Right atrium auricular region (tissue), 2 donors: Measurements from ENCODE around the gene ABHD1. TPM values are rescaled to one million over a fixed set of nuclear protein-coding genes. Genes with fewer than 3 reads are reported as not detected.
"Not testable (repeated sequence)": the region's sequence is repeated elsewhere in the genome, so short reads cannot be mapped to it uniquely, and the experiment has no call there.

Experiments
- DNase-seq: peaks from one replicate; pipeline ENCODE4 v3.0.0-alpha.2; 2019; ENCODE audit warnings: low spot score
- H3K27ac ChIP-seq, 2 donors: fragments of 200-600 bp; sonication (generic); 1 replicate in 1 of 2; 2 replicates in 1 of 2; pipeline ENCODE4 v1.5.1; 2016 to 2019
- H3K27me3 ChIP-seq, 2 donors: fragments of 200-600 bp; sonication (generic); one replicate each; pipeline versions ENCODE4 v1.5.1 to v1.6.0; 2017 to 2019
- H3K36me3 ChIP-seq: fragments of 200-600 bp; sonication (generic); one replicate; pipeline ENCODE4 v1.5.1; 2016
- H3K4me1 ChIP-seq, 2 donors: fragments of 200-600 bp; sonication (generic); one replicate each; pipeline versions ENCODE4 v1.5.1 to v1.6.0; 2017 to 2019
- H3K4me3 ChIP-seq, 2 donors: fragments of 200-600 bp; sonication (generic); 1 replicate in 1 of 2; 2 replicates in 1 of 2; pipeline ENCODE4 v1.5.1; 2017 to 2019; ENCODE audit warnings: mild to moderate bottlenecking in 1 of 2, moderate library complexity in 1 of 2
- H3K9me3 ChIP-seq, 2 donors: fragments of 200-600 bp; sonication (generic); one replicate each; pipeline ENCODE4 v1.5.1; 2019
- total RNA-seq, 2 donors: library from RNA; depleted of rRNA; stranded (reverse); fragments of >200 nt; gene quantifications; one replicate each; pipeline ENCODE4 v1.1.0, GENCODE V29; 2016
- TF ChIP-seq, protein P1 (sequence below), 2 donors: fragments of 200-600 bp; sonication (generic); IDR thresholded peaks; one replicate each; pipeline ENCODE4 v1.5.1; 2019; ENCODE audit warnings: antibody characterized with exemption in 2 of 2

ABHD1 gene
- total RNA-seq, 2 donors from 2014 or later, result 0.90 to 1.0 TPM

DNA sequence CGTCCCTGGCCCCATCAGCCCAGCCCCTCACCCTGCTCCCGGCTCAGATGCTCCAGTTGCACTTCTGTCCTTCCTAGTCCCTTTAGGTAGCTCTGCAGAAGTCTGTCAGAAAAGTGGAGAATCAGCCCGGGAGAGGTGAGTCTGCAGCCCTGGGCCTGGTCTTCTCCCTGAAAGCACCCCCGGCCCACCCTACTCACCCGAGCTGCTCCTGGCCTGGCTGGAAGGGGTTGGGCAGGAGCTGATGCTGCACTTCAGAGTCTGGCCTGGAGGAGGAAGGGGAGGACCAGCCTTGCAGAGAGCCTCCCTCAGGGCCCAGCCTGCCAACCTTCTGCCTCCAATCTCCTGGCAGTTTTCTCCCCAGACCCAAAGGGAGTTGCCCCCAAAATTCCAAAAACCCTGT, 21.3 kb upstream of the ABHD1 start:
- Histone ChIP-seq H3K9me3 (no peaks in the 10 kb centered on the region), H3K27ac (no peak overlapping the region), H3K4me3 (no peak overlapping the region), H3K27me3 (no peaks in the 10 kb centered on the region), H3K36me3 (no peaks in the 10 kb centered on the region), H3K4me1 (no peaks in the 10 kb centered on the region)
- TF ChIP-seq, protein P1, sequence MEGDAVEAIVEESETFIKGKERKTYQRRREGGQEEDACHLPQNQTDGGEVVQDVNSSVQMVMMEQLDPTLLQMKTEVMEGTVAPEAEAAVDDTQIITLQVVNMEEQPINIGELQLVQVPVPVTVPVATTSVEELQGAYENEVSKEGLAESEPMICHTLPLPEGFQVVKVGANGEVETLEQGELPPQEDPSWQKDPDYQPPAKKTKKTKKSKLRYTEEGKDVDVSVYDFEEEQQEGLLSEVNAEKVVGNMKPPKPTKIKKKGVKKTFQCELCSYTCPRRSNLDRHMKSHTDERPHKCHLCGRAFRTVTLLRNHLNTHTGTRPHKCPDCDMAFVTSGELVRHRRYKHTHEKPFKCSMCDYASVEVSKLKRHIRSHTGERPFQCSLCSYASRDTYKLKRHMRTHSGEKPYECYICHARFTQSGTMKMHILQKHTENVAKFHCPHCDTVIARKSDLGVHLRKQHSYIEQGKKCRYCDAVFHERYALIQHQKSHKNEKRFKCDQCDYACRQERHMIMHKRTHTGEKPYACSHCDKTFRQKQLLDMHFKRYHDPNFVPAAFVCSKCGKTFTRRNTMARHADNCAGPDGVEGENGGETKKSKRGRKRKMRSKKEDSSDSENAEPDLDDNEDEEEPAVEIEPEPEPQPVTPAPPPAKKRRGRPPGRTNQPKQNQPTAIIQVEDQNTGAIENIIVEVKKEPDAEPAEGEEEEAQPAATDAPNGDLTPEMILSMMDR (IDR thresholded peaks at IDR 0.05), result no peak
- DNase-seq, result no peak

DNA sequence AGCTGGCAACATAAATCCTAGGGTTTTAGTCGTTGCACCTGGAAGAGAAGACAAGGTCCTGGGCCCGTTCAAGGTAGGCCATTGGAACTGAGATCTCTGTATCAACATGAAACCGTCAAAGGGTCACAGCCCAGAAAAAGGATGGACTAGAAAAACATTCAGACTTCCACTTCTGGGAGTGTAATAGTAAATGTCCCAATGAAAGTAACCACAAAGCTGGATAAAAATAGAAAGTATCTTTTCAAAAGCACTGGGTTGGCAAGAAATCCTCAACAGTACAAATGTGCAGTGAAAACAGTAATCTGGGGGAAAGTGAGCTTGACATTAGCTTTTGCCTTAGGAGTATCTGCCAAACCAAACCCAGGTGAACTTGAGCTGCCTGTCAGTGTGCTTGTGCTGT, 17.6 kb upstream of the ABHD1 start:
- DNase-seq, result no peak
- Histone ChIP-seq H3K4me3 (no peak overlapping the region), H3K36me3 (no peaks in the 10 kb centered on the region), H3K27me3 (no peaks in the 10 kb centered on the region), H3K27ac (no peak overlapping the region), H3K9me3 (no peaks in the 10 kb centered on the region), H3K4me1 (no peaks in the 10 kb centered on the region)
- TF ChIP-seq, protein P1 (IDR thresholded peaks at IDR 0.05), result no peak

DNA sequence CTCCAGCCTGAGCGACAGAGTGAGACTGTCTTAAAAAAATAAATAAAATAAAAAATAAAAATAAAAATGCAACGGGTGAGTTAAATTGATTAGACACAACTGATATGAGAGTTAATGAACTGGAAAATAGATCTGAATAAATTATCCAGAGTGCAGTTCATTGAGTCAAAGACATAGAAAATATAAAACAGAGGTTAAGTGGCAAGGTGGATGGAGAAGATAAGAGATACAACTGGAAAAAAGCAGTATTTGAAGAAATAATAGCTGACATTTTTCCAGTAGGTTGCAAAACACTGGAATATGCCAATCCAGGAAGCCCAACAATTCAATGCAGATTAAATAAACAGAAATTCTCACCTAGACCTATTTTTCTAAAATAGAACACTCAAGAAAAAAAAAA, 15.4 kb upstream of the ABHD1 start:
- Histone ChIP-seq H3K36me3 (no peaks in the 10 kb centered on the region), H3K27ac (no peak overlapping the region), H3K27me3 (no peaks in the 10 kb centered on the region), H3K4me3 (no peak overlapping the region), H3K4me1 (no peaks in the 10 kb centered on the region), H3K9me3 (no peaks in the 10 kb centered on the region)
- DNase-seq, result no peak
- TF ChIP-seq, protein P1 (IDR thresholded peaks at IDR 0.05), result no peak

DNA sequence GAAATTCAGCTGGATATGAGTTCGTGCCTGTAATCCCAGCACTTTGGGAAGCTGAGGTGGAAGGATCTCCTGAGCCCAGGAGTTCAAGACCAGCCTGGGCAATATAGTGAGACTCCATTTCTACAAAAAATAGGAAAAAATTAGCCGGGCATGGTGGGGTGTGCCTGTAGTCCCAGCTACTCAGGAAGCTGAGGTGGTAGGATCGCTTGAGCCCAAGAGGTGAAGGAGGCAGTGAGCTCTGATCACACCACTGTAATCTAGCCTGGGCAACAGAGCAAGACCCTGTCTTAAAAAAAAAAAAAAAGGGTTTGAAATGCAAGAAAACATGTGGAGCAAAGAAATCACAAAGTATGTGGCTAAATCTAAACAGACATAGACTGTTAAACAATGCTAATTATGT, 14.5 kb upstream of the ABHD1 start:
- H3K4me1 ChIP-seq, result no peaks in the 10 kb centered on the region
- no peaks in the 10 kb centered on the region for H3K9me3 ChIP-seq
- no peak overlapping the region for H3K4me3 ChIP-seq
- TF ChIP-seq, protein P1 (IDR thresholded peaks at IDR 0.05), result no peak
- H3K27ac ChIP-seq, result no peak overlapping the region
- no peaks in the 10 kb centered on the region for H3K27me3 ChIP-seq
- no peak for DNase-seq
- no peaks in the 10 kb centered on the region for H3K36me3 ChIP-seq

DNA sequence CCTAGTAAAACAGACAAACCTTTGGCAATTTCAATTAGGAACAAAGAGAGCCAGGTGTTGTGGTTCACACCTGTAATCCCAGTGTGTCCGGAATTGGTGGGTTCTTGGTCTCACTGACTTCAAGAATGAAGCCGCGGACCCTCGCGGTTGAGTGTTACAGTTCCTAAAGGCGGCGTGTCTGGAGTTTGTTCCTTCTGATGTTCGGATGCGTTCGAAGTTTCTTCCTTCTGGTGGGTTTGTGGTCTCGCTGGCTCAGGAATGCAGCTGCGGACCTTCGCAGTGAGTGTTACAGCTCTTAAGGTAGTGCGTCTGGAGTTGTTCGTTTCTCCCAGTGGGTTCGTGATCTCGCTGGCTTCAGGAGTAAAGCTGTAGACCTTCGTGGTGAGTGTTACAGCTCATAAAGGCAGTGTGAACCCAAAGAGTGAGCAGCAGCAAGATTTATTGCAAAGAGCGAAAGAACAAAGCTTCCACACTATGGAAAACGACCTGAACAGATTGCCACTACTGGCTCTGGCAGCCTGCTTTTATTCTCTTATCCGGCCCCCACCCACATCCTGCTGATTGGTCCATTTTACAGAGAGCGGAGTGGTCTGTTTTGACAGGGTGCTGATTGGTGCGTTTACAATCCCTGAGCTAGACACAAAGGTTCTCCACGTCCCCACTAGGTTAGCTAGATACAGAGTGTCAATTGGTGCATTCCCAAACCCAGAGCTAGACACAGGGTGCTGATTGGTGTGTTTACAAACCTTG, 12.8 kb upstream of the ABHD1 start:
- DNase-seq, H3K27me3 ChIP-seq, H3K9me3 ChIP-seq, H3K27ac ChIP-seq, H3K4me3 ChIP-seq, H3K36me3 ChIP-seq, H3K4me1 ChIP-seq: not testable (repeated sequence)

DNA sequence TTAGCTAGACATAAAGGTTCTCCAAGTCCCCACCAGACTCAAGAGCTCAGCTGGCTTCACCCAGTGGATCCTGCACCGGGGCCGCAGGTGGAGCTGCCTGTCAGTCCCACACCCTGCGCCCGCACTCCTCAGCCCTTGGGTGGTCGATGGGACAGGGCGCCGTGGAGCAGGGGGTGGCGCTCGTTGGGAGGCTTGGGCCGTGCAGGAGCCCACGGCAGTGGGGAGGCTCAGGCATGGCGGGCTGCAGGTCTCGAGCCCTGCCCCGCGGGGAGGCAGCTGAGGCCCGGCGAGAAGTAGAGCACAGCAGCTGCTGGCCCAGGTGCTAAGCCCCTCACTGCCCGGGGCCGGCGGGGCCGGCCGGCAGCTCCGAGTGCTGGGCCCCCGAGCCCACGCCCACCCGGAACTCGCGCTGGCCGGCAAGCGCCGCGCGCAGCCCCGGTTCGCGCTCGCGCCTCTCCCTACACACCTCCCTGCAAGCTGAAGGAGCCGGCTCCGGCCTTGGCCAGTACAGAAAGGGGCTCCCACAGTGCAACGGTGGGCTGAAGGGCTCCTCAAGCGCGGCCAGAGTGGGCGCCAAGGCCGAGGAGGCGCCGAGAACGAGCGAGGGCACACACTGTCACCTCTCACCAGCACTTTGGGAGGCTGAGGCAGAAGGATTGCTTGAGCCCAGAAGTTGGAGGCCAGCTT, 12.1 kb upstream of the ABHD1 start:
- H3K4me1 ChIP-seq, H3K4me3 ChIP-seq, H3K27me3 ChIP-seq, H3K9me3 ChIP-seq, H3K27ac ChIP-seq, H3K36me3 ChIP-seq, DNase-seq: not testable (repeated sequence)
